Omental fat pad (tissue), 4 donors: ENCODE data around the gene C21orf91. TPM values are rescaled to one million over a fixed set of nuclear protein-coding genes. Genes with fewer than 3 reads are reported as not detected.

ENCODE experiments used
- ATAC-seq: fragments of 150-250 bp; one replicate; pipeline ENCODE4 v1.9.1; 2016; ENCODE audit warnings: mild to moderate bottlenecking, moderate library complexity; ENCODE audit not compliant: low FRiP score
- DNase-seq: peaks from one replicate; pipeline ENCODE4 v3.0.0-alpha.2; 2019; ENCODE audit warnings: low spot score
- total RNA-seq, 4 donors: library from RNA; depleted of rRNA; stranded (reverse); fragments of >200 nt; gene quantifications; one replicate each; pipeline ENCODE4 v1.1.0, GENCODE V29; 2016
- TF ChIP-seq, protein P1 (sequence below), 3 donors: fragments of 450-650 bp; IDR thresholded peaks; one replicate each; pipeline ENCODE4 v1.5.1; 2016 to 2017; ENCODE audit warnings: antibody characterized with exemption in 3 of 3, mild to moderate bottlenecking in 3 of 3, moderate library complexity in 2 of 3

C21orf91 gene
- total RNA-seq, 4 donors from 2014 or later: 6.6 to 30.9 (median 9.2) TPM

DNA sequence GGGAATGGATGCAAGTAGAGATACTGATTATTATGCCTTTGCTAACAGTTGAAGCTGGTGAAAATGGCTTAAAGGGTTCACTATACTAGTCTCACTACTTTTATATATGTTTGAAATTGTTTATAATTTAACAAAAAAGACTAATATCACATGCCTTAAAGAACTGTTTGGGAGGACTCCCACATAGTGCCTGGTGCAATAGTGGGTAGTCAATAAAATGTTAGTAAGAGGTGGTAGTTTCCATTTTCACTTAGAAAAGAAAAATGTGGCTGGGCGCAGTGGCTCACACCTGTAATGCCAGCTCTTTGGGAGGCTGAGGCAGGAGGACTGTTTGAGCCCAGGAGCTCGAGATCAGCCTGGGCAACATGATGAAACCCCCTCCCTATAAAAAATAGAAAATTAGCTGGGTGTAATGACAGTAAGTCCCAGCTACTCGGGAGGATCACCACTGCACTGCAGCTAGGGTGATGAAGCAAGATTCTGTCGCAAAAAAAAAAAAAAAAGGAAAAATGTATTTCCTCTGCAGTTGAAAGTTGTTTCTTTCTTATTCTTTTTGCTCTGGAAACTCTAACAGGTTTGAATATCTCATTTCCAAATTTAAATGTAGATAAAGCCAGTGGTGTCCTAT, 24.5 kb downstream of the C21orf91 start:
- ATAC-seq (no peak), DNase-seq (no peak)
- TF ChIP-seq, protein P1, sequence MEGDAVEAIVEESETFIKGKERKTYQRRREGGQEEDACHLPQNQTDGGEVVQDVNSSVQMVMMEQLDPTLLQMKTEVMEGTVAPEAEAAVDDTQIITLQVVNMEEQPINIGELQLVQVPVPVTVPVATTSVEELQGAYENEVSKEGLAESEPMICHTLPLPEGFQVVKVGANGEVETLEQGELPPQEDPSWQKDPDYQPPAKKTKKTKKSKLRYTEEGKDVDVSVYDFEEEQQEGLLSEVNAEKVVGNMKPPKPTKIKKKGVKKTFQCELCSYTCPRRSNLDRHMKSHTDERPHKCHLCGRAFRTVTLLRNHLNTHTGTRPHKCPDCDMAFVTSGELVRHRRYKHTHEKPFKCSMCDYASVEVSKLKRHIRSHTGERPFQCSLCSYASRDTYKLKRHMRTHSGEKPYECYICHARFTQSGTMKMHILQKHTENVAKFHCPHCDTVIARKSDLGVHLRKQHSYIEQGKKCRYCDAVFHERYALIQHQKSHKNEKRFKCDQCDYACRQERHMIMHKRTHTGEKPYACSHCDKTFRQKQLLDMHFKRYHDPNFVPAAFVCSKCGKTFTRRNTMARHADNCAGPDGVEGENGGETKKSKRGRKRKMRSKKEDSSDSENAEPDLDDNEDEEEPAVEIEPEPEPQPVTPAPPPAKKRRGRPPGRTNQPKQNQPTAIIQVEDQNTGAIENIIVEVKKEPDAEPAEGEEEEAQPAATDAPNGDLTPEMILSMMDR (IDR thresholded peaks at IDR 0.05): no peak

DNA sequence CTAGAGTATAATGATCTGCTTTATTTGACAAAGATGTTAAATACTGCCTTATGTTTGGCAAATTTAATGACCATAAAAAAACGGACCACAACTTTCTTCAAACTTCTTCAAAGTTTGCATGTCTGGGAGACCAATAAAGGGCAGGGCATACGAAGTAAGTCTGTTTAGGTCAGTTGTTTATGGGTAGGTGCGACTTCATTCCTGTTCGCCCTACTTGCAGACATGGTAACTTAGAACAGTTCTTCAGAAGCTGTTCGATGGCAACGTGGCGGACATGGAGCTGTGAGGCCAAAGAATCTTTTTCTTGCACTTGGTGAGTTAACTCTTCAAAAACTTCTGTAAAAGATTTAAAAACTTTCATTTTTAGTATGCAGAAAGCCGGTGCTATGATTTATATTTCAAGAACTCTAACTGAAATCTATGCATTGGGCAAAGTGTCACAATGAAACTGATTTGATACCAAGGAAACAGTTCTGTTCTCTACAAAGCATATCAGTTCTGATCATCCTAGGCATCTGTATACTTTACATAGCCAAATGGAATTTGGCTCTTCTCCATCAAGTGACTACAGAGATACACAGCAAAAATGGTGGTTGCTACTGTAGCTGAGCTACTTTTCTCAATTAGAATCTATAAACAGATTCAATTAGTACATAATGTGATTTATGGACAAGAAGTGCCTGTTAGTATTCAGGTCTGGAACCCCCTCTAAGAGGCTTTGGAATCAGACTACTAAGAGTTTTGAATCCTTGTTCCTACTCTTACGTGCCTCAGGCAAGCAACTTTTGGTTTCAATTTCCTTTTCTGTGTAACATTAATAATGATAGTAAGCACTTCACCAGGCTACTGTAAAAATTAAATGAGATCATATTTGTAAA, 25.7 kb downstream of the C21orf91 start:
- DNase-seq (no peak), ATAC-seq (no peak)
- TF ChIP-seq, protein P1 (IDR thresholded peaks at IDR 0.05): no peak

DNA sequence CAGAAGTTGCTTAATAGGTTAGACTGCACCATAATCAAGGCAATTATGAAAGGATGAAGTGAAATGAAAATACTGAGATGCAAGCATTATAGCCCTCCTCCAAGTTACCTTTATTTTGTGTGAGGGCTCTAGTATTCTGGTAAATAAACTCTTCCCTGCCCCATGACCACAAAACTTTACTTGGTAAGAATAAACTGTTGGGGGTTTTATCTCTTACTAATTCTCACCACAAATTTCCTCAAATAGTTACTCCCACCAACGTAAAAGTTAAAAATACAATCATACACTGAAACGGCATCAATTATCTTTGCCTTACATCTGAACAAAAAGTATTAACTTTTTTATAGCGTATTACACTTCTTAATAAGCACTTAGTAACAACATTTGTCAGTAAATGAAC, 29.5 kb downstream of the C21orf91 start:
- no peak for ATAC-seq
- TF ChIP-seq, protein P1 (IDR thresholded peaks at IDR 0.05): no peak

DNA sequence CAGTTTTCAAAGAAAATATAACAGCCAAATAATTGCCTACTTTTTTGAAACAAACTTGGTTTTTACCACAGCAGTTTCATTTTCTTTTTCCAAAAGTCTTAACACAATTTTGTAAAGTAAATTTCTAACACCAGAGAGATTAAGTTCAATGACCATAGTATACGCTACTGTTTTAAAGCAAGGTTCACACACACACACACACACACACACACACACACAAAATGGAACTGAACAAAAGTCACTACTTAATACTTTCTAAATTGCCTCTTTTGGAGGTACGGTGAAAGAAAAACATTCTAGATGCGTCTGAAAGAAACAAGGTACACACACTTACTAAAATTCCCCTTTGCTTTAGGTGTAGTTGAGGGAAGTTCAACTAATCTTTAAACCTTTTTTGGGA, 30.1 kb downstream of the C21orf91 start:
- DNase-seq (no peak), ATAC-seq (no peak)
- TF ChIP-seq, protein P1 (IDR thresholded peaks at IDR 0.05): no peak

More for the DNA sequence above, 29.5 kb downstream of the C21orf91 start:
- no peak for DNase-seq

DNA sequence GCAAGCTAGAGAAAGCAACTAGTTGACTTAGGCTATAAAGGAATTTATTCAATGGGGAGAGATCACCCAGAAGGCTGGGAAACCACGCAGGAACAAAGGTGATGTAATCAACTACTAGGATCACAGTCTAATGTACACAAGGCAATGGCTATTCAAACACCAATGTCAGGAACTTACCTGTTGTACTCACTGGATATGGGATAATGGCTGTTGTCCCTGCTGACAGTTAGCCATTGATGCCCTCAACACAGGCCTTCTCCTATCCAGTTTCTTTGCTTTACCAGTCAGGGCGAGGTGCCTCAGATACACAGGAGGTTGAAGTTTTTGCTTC, 32.3 kb downstream of the C21orf91 start:
- TF ChIP-seq, protein P1 (IDR thresholded peaks at IDR 0.05): no peak
- ATAC-seq (no peak), DNase-seq (no peak)

DNA sequence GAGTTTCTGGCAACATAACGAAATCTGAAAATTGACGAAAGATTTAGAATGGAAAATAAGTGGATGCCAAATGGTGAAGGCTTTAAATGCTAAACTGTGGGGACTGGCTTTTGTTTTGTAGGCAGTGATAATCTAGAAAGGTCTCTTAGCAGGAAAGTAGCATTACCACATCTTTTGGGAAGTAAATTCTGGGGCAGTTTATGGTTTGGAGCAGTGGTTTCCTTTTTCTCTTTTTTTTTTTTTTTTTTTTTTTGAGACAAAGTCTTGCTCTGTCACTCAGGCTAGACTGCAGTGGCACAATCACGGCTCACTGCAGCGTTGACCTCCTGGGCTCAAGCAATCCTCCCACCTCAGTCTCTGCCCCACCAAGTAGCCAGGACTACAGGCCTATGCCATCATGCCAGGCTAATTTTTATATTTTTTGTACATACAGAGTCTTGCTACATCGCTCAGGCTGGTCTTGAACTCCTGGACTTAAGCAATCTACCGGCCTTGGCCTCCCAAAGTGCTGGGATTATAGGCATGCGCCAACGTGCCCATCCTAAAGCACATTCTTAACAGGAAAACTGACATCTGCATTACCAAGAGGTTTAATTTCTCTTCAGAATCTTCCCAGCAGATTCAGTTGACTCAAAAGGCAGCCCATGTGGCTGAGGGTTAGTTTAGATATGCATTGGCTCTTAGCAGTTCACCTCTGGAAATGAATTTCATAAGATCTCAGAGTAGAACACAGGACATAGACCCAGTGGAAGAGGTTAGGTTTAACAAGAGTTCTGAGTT, 32.9 kb downstream of the C21orf91 start:
- DNase-seq: no peak
- no peak for ATAC-seq
- TF ChIP-seq, protein P1 (IDR thresholded peaks at IDR 0.05): no peak
